ENCODE results near the gene ERG. TPM values are rescaled to one million over a fixed set of nuclear protein-coding genes. Genes with fewer than 3 reads are reported as not detected.

ERG gene
- total and polyA plus RNA-seq, 7 experiments from 2014 or later, result 0.24 to 1.3 TPM; not detected in 5

DNA sequence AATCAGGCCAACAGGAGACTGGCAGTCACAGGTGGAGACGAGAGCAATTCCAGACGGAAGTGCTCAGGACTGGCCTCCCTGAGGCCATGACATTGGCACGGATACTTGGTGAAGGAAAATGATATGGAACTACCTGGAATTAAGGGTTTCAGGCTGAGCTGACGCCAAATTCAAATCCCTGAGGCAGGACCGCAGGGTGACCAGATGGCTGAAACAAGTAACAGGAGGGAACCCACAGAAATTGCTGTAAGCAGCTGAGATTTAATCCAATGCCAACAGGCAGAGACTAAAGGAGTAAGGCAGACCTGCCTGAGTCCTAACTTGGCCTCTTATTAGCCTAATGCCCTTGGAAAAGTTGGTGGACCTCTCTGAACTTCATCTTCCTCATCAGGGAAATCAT is 76.2 kb downstream of the ERG start:
- no peak overlapping the region for H3K27ac Mint-ChIP-seq
- peaks cover 7 to 27% (median 10%) of the 10 kb centered on the region in 5 donors for H3K27me3 Mint-ChIP-seq
- ATAC-seq, result no peak
- Histone ChIP-seq H3K27me3 (ENCODE audit: control insufficient read depth in 2 of 2, insufficient read depth in 2 of 2, low read length in 2 of 2) (no peaks in the 10 kb centered on the region), H3K27ac (ENCODE audit: low read depth, low read length) (no peak overlapping the region), H3K36me3 (ENCODE audit: control insufficient read depth in 2 of 3, insufficient read depth in 3 of 3, low read length in 3 of 3) (no peaks in the 10 kb centered on the region), H3K4me1 (ENCODE audit: control insufficient read depth in 2 of 2, insufficient read depth in 2 of 2, low read length in 2 of 2) (no peaks in the 10 kb centered on the region), H3K9me3 (ENCODE audit: control insufficient read depth in 2 of 3, low read length in 3 of 3) (no peaks in the 10 kb centered on the region), H3K4me3 (ENCODE audit: low read length) (no peak overlapping the region)
- intact Hi-C loops (cut with micrococcal nuclease), result no loop called here
- H3K4me1 Mint-ChIP-seq, result no peaks in the 10 kb centered on the region
- no peak for DNase-seq
- ChIA-PET CTCF (no interaction called here), POLR2A (no interaction called here)
- H3K4me3 Mint-ChIP-seq, result no peak overlapping the region
- peaks cover 0 to 1% (median 0%) of the 10 kb centered on the region in 11 donors for H3K9me3 Mint-ChIP-seq
- no peaks in the 10 kb centered on the region for H3K36me3 Mint-ChIP-seq

DNA sequence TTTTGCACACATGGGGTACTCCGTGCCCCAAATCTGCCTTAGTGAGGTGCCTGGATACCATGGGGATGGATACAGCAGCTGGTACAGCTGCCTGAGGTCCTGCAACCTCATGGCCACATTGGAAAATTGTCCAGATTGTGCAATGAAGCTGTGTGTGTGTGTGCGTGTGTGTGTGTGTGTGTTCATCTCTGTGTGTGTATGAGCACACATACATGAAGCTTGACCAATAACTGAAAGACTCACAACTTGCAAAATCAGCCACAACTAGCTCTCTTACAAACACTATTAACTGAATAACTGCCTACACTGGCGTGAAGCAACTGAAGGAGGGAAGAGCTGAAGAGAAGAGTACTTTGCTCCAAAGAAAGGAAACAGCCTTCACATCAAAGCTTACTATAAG is 78.1 kb downstream of the ERG start:
- H3K27ac Mint-ChIP-seq, result no peak overlapping the region
- H3K4me3 ChIP-seq (ENCODE audit: low read length), result no peak overlapping the region
- intact Hi-C loops (cut with micrococcal nuclease), result no loop called here
- CTCF ChIA-PET, result no interaction called here
- no peak overlapping the region for H3K4me3 Mint-ChIP-seq
- no peaks in the 10 kb centered on the region for H3K4me1 Mint-ChIP-seq
- no peaks in the 10 kb centered on the region for H3K36me3 Mint-ChIP-seq
- H3K4me1 ChIP-seq (ENCODE audit: control insufficient read depth in 2 of 2, insufficient read depth in 2 of 2, low read length in 2 of 2), result no peaks in the 10 kb centered on the region
- DNase-seq, result no peak
- no peaks in the 10 kb centered on the region for H3K27me3 ChIP-seq (ENCODE audit: control insufficient read depth in 2 of 2, insufficient read depth in 2 of 2, low read length in 2 of 2)
- H3K27ac ChIP-seq (ENCODE audit: low read depth, low read length), result no peak overlapping the region
- H3K27me3 Mint-ChIP-seq, result peaks cover 7 to 38% (median 21%) of the 10 kb centered on the region in 5 donors
- ATAC-seq, result no peak
- H3K9me3 Mint-ChIP-seq, result peaks cover 0 to under 1% (median 0%) of the 10 kb centered on the region in 11 donors
- H3K36me3 ChIP-seq (ENCODE audit: control insufficient read depth in 2 of 3, insufficient read depth in 3 of 3, low read length in 3 of 3), result no peaks in the 10 kb centered on the region
- POLR2A ChIA-PET, result no interaction called here
- H3K9me3 ChIP-seq (ENCODE audit: control insufficient read depth in 2 of 3, low read length in 3 of 3), result no peaks in the 10 kb centered on the region

DNA sequence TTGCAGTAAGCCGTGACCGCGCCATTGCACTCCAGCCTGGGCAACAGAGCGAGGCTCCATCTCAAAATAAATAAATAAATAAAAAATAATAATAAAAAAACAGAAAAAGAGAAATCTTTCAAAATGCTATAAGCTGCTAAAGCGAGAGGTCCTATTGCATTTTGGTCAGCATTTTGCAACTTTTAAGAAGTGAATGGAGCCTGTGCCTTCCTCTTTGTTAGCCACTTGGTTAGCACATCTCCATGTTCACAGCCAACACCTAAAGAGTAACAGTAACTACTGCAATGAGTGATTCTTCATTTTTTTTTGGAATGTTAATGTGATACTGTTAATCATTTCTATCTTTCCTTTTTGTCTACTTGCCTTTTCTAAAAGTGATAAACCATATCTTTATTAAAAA is 80.6 kb downstream of the ERG start:
- peaks cover 11 to 27% (median 19%) of the 10 kb centered on the region in 5 donors for H3K27me3 Mint-ChIP-seq
- Histone ChIP-seq H3K9me3 (ENCODE audit: control insufficient read depth in 2 of 3, low read length in 3 of 3) (no peaks in the 10 kb centered on the region), H3K4me1 (ENCODE audit: control insufficient read depth in 2 of 2, insufficient read depth in 2 of 2, low read length in 2 of 2) (no peaks in the 10 kb centered on the region), H3K27me3 (ENCODE audit: control insufficient read depth in 2 of 2, insufficient read depth in 2 of 2, low read length in 2 of 2) (no peaks in the 10 kb centered on the region), H3K4me3 (ENCODE audit: low read length) (no peak overlapping the region), H3K36me3 (ENCODE audit: control insufficient read depth in 2 of 3, insufficient read depth in 3 of 3, low read length in 3 of 3) (no peaks in the 10 kb centered on the region), H3K27ac (ENCODE audit: low read depth, low read length) (no peak overlapping the region)
- CTCF ChIA-PET, result no interaction called here
- POLR2A ChIA-PET, result no interaction called here
- intact Hi-C loops (cut with micrococcal nuclease), result no loop called here
- no peak for ATAC-seq
- H3K9me3 Mint-ChIP-seq, result no peaks in the 10 kb centered on the region
- H3K4me3 Mint-ChIP-seq, result no peak overlapping the region
- H3K27ac Mint-ChIP-seq, result no peak overlapping the region
- no peak for DNase-seq
- peaks cover 0 to 2% (median 0%) of the 10 kb centered on the region in 7 donors for H3K4me1 Mint-ChIP-seq
- no peaks in the 10 kb centered on the region for H3K36me3 Mint-ChIP-seq

DNA sequence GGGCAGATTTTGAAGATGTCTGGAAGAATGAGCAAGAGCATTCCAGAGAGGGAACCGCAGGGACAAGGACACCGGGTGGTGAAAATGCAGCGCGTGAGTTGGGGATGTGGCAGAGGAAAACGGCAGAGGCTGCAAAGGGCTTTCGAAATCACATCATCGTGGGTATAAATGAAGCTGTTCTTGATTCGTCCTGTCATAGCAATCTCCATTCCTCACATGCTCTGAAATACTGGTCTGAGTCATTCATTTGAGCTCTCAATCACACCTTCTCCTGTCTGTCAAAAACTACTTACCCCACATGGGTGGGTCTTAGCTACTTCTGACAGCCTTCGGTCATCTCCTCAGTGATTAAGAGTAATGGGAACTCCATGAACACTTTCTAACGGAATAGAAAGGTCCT is 81.5 kb downstream of the ERG start:
- ATAC-seq, result no peak
- POLR2A ChIA-PET, result no interaction called here

DNA sequence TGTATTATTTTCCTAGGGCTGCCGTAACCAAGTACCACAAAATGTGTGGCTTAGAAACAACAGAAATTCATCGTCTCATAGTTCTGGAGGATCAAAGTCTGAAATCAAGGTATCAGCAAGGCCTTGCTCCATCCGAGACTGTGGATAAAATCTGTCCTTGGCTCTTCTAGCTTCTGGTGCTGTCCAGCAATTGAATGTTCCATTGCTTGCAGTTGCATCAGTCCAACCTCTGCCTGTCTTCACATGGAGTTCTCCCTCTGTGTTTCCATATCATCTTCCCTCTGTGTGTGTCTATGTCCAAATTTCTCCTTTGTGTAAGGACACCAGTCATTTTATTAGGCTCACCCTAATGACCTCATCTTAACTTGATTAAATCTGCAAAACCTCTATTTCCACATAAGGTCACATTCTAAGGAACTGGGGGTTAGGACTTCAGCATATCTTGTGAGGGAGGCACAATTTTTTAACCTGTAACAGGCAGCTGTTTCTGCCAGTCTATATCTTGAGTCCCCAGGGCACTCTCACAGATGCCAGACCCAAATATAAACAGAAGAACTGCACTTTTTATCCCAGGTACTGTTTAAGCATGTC is 84.2 kb downstream of the ERG start:
- Histone ChIP-seq H3K27ac (ENCODE audit: low read depth, low read length) (no peak overlapping the region), H3K9me3 (ENCODE audit: control insufficient read depth in 2 of 3, low read length in 3 of 3) (no peaks in the 10 kb centered on the region), H3K27me3 (ENCODE audit: control insufficient read depth in 2 of 2, insufficient read depth in 2 of 2, low read length in 2 of 2) (no peaks in the 10 kb centered on the region), H3K4me1 (ENCODE audit: control insufficient read depth in 2 of 2, insufficient read depth in 2 of 2, low read length in 2 of 2) (no peaks in the 10 kb centered on the region), H3K36me3 (ENCODE audit: control insufficient read depth in 2 of 3, insufficient read depth in 3 of 3, low read length in 3 of 3) (no peaks in the 10 kb centered on the region), H3K4me3 (ENCODE audit: low read length) (no peak overlapping the region)
- DNase-seq (no peak), ATAC-seq (no peak)
- Mint-ChIP-seq H3K27me3 (peaks cover 15 to 24% (median 19%) of the 10 kb centered on the region in 5 donors), H3K9me3 (peaks cover 0 to 13% (median 2%) of the 10 kb centered on the region in 11 donors), H3K4me3 (no peak overlapping the region), H3K27ac (no peak overlapping the region), H3K36me3 (peaks cover 0 to 5% (median 0%) of the 10 kb centered on the region in 5 donors), H3K4me1 (peaks cover 0 to 2% (median 0%) of the 10 kb centered on the region in 7 donors)
- intact Hi-C loops (cut with micrococcal nuclease), result no loop called here
- POLR2A ChIA-PET, result no interaction called here
- CTCF ChIA-PET, result no interaction called here

More for the DNA sequence above, 81.5 kb downstream of the ERG start:
- Histone ChIP-seq H3K4me3 (ENCODE audit: low read length) (no peak overlapping the region), H3K27me3 (ENCODE audit: control insufficient read depth in 2 of 2, insufficient read depth in 2 of 2, low read length in 2 of 2) (no peaks in the 10 kb centered on the region), H3K9me3 (ENCODE audit: control insufficient read depth in 2 of 3, low read length in 3 of 3) (no peaks in the 10 kb centered on the region), H3K36me3 (ENCODE audit: control insufficient read depth in 2 of 3, insufficient read depth in 3 of 3, low read length in 3 of 3) (no peaks in the 10 kb centered on the region), H3K4me1 (ENCODE audit: control insufficient read depth in 2 of 2, insufficient read depth in 2 of 2, low read length in 2 of 2) (no peaks in the 10 kb centered on the region), H3K27ac (ENCODE audit: low read depth, low read length) (no peak overlapping the region)
- intact Hi-C loops (cut with micrococcal nuclease), result no loop called here
- Mint-ChIP-seq H3K27me3 (peaks cover 11 to 24% (median 19%) of the 10 kb centered on the region in 5 donors), H3K4me1 (peaks cover 0 to 2% (median 0%) of the 10 kb centered on the region in 7 donors), H3K36me3 (peaks cover 0 to 5% (median 0%) of the 10 kb centered on the region in 5 donors), H3K4me3 (no peak overlapping the region), H3K9me3 (peaks cover 0 to 8% (median 2%) of the 10 kb centered on the region in 11 donors), H3K27ac (no peak overlapping the region)
- CTCF ChIA-PET, result no interaction called here
- DNase-seq, result no peak

DNA sequence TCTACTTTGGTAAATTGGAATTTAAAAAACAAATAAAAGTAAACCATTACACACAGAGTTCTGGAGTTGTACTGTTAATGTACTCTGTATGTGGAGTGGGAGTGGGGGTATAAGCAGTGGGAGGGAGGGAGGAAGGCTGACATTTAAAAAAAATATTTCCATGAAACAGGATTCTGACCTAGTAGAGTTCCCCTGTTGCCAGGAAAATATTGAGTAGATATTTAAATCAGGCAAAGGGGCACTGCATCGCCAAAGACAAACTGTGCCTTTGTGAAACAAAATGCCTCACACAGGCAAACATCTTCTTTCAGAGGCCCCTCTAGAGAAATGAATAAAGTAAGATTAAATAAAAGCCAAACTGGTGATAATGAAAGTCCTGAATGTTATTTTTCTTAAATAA is 87.8 kb downstream of the ERG start:
- no peak for DNase-seq
- Mint-ChIP-seq H3K4me1 (peaks cover 0 to 2% (median 0%) of the 10 kb centered on the region in 7 donors), H3K4me3 (no peak overlapping the region), H3K27ac (no peak overlapping the region), H3K36me3 (peaks cover 0 to 5% (median 0%) of the 10 kb centered on the region in 5 donors), H3K27me3 (peaks cover 7 to 34% (median 20%) of the 10 kb centered on the region in 5 donors), H3K9me3 (peaks cover 0 to 13% (median 2%) of the 10 kb centered on the region in 11 donors)
- ATAC-seq, result no peak
- ChIA-PET POLR2A (no interaction called here), CTCF (no interaction called here)
- Histone ChIP-seq H3K27me3 (ENCODE audit: control insufficient read depth in 2 of 2, insufficient read depth in 2 of 2, low read length in 2 of 2) (no peaks in the 10 kb centered on the region), H3K4me3 (ENCODE audit: low read length) (no peak overlapping the region), H3K27ac (ENCODE audit: low read depth, low read length) (no peak overlapping the region), H3K9me3 (ENCODE audit: control insufficient read depth in 2 of 3, low read length in 3 of 3) (no peaks in the 10 kb centered on the region), H3K36me3 (ENCODE audit: control insufficient read depth in 2 of 3, insufficient read depth in 3 of 3, low read length in 3 of 3) (no peaks in the 10 kb centered on the region), H3K4me1 (ENCODE audit: control insufficient read depth in 2 of 2, insufficient read depth in 2 of 2, low read length in 2 of 2) (no peaks in the 10 kb centered on the region)
- intact Hi-C loops (cut with micrococcal nuclease), result no loop called here

DNA sequence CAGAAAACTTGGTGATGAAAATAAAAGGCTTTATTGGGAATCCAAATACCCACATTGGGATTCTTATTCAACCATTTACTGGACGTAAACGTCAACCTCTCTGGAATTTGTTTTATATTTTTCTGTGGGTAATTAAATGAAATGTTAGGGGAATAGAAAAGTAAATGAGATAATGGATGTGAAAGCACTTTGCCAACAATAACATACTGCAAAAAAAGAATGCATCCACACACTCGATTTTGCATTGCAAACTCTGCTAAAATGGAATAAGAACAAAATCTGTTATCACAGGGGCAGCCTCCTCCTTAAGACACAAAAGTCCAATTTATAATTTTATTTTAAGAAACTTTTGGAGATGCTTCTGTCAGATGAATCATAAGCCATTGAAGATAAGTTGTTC is 88.4 kb downstream of the ERG start:
- DNase-seq (no peak), ATAC-seq (no peak)
- H3K36me3 ChIP-seq (ENCODE audit: control insufficient read depth in 2 of 3, insufficient read depth in 3 of 3, low read length in 3 of 3), result no peaks in the 10 kb centered on the region
- Mint-ChIP-seq H3K9me3 (peaks cover 0 to 13% (median 2%) of the 10 kb centered on the region in 11 donors), H3K27ac (no peak overlapping the region), H3K27me3 (peaks cover 2 to 34% (median 17%) of the 10 kb centered on the region in 5 donors), H3K36me3 (peaks cover 0 to 5% (median 0%) of the 10 kb centered on the region in 5 donors), H3K4me3 (no peak overlapping the region), H3K4me1 (peaks cover 0 to 1% (median 0%) of the 10 kb centered on the region in 7 donors)
- H3K4me3 ChIP-seq (ENCODE audit: low read length), result no peak overlapping the region
- H3K27ac ChIP-seq (ENCODE audit: low read depth, low read length), result no peak overlapping the region
- intact Hi-C loops (cut with micrococcal nuclease), result no loop called here
- no peaks in the 10 kb centered on the region for H3K9me3 ChIP-seq (ENCODE audit: control insufficient read depth in 2 of 3, low read length in 3 of 3)
- no peaks in the 10 kb centered on the region for H3K27me3 ChIP-seq (ENCODE audit: control insufficient read depth in 2 of 2, insufficient read depth in 2 of 2, low read length in 2 of 2)
- H3K4me1 ChIP-seq (ENCODE audit: control insufficient read depth in 2 of 2, insufficient read depth in 2 of 2, low read length in 2 of 2), result no peaks in the 10 kb centered on the region
- ChIA-PET CTCF (no interaction called here), POLR2A (interaction anchor here (0.6 kb wide), 1 partner anchor 1001 kb away, joined by 4 read pairs; no protein-coding TSS in a partner anchor)
